M059J (cell line): Measurements from ENCODE around the gene MYO7B. TPM values are rescaled to one million over a fixed set of nuclear protein-coding genes. Genes with fewer than 3 reads are reported as not detected.

ENCODE experiments used
- DNase-seq: peaks from one replicate; pipeline ENCODE4 v3.0.0-alpha.2; 2012; ENCODE audit warnings: low read depth
- total RNA-seq: library from RNA; depleted of rRNA; stranded (reverse); fragments of >200 nt; shearing (Covaris generic); gene quantifications from 2 replicates; pipeline ENCODE4 v1.2.3, GENCODE V29; 2014

MYO7B gene
- total RNA-seq, 1 experiment from 2014 or later = 10.9 TPM

DNA sequence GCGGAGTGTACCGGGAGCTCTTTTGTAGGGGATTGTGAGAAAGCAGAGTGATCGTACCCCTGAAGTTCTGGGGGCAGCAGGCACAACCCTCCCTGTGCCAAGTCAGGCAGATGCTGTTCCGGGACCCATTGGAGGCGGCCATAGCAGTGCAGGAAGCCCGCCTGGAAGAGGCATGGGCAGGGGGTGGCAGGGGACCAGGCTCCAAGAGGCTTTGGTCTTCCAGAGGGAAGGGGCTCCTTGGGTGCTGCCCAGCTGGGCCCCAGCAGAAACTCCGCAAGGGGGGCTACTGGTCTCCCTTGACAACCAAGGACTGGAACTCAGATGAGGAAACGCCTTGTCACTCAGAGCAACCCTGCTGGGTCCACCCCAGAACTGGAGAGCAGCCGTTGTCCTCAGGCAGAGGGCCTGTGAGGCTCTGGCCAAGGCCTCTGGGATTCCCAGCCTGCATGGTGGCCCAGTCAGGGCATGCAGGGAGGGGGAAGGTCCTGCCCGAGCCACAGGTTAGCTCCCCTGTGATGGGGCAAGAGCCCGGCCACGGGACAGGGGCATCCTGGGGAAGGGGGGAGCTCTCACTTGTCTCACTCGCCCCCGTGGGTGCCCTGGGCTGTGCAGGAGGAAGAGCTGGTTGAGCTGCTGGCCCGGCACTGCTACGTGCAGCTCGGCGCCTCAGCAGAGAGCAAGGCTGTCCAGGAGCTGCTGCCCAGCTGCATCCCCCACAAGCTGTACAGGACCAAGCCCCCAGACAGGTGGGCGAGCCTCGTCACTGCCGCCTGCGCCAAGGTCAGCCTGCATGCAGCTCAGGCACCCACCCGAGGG is 89.5 kb downstream of the MYO7B start:
- no peak for DNase-seq

DNA sequence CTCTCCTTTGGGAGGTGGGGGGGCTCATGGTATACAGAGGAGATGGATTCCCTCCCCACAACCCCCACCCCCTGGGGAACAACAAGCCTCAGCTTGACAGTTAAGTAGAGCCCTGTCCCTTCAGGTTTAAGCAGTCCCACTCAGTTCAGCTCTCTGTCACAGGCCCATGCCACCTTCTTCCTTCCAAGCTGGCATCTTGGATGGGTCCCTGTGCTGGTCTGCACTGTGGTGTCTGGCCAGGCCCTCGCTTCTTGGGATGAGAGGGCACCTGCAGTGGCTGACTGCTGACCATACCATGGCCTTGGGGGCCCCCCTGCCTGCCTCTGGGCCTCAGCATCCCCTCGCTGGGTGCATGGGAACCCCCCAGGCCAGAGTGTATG is 90.1 kb downstream of the MYO7B start:
- no peak for DNase-seq

- no peak for DNase-seq
These were observed 90.7 kb downstream of the MYO7B start for GRCh38 chr2:127626175-127626574.

- DNase-seq = no peak
These were observed 91.6 kb downstream of the MYO7B start for GRCh38 chr2:127626917-127627739.

DNA sequence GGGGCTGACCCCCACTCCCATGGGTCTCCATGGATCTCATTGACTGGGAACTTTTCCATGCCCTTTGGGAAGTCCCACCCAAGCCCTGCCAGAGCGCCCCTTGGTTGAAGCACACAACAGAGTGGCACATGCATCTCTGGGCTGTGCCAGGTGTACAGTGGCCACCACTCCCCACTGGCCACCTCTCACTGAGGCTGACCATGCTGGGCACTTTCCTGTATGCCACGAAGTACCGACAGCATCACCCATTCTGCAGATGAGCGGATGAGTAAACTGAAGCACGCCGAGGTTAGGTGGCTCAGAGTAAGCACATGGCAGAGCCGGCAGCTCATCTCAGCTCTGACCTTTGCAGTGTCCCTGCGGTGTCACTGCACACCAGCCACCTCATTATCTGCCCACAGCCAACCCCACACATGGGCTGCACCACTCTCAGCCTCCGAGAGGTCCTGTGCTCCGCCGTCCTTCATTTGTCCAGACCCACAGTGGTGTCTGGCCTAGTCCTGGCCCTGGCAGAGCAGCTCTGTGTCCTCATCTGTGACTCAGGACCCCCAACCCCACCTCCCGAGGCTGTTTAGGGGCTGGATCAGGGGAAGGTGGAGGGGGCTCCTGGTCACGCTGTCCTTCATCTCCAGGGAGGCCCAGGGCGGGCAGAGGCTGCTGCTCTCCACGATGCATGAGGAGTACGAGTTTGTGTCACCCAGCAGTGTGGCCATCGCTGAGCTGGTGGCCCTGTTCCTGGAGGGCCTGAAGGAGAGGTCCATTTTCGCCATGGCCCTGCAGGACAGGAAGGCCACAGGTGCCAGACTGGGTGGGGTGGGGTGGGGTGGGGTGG is 92.5 kb downstream of the MYO7B start:
- no peak for DNase-seq

DNA sequence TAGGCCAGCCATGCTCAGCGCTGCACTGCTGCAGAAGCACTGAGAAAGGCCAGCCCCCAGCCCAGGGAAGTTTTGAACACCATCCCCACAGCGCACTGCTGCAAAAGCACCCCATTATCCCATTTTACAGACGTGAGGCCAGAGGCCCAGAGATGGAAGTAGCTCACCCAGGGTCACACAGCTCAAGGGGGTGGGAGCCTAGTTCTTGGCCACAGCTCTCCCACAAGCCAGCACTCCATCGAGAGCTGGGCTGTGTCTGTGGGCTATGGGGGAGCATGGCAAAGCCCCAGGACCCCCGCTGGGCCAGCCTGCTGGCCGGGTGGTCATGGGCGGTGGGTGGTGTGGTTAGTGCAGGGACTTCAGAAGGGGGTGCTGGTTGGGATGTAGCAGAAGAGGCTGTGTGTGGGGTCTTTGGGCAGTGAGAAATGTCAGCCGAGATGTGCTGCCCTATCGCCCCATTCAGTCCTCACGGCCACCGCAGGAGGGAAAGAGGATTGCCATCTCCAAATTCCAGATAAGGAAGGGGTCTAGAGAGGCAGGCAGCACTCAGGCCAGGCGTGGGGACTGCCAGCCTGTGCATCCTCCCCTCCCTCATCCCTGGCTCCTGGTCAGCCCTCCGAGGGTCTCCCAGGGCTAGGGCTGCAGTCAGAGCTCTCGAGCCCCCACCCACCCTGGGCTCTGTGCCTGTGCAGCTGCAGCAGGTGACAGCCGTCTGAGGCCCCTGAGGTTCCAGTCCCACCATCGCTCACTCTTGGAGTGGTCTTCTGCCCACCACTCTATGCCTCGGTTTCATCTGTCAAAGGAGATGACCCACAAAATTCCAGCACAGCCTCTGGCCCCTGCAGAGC is 93.5 kb downstream of the MYO7B start:
- DNase-seq = no peak

DNA sequence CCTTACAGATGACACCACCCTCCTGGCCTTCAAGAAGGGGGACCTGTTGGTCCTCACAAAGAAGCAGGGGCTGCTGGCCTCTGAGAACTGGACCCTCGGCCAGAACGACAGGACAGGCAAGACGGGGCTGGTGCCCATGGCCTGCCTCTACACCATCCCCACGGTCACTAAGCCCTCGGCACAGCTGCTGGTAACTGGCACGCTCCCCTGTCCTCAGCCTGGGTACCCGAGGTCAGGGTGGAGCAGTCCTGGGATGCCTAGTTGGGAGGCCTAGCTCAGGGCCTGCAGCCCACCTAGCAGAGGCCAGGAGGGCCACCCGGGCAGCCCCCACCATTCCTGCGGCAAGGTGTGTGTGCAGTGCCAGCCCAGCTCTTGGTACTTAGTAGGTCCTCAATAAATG is 94.2 kb downstream of the MYO7B start:
- DNase-seq = no peak

DNA sequence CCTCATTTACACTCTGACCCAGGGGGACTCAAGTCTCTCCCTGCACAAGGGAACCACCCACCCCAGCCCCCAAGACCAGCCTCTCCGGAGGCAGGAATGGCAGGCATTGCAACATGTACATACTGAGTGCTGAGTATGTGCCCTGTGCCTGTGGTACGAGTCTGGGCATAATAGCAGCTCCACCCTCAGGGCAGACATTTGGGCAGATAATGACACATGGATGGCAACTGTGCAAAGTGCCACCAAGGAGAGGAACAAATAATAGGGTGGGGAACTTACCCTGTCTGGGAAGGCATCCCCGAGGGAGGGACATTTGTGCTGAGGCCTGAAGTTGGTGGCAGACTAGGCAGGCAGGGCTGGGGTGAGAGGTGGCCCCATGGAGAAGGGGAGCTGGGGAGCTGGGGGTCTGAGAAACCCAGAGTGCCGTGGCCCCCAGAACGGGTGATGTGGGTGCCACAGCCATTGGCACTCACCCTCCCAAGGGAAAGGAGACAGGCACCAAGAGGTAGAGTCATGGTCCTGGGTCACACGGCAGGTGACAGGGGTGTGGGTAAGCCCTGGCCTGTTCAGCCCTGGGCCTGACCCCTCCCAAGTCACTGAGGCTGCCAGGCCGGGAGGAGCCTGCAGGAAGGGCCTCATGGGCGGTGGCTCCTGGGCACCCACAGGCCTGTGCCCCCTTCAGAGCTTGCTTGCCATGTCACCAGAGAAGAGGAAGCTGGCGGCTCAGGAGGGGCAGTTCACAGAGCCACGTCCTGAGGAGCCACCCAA is 94.8 kb downstream of the MYO7B start:
- DNase-seq = no peak

GRCh38 chr2:127630864-127631540 is 95.5 kb downstream of the MYO7B start:
- no peak for DNase-seq

DNA sequence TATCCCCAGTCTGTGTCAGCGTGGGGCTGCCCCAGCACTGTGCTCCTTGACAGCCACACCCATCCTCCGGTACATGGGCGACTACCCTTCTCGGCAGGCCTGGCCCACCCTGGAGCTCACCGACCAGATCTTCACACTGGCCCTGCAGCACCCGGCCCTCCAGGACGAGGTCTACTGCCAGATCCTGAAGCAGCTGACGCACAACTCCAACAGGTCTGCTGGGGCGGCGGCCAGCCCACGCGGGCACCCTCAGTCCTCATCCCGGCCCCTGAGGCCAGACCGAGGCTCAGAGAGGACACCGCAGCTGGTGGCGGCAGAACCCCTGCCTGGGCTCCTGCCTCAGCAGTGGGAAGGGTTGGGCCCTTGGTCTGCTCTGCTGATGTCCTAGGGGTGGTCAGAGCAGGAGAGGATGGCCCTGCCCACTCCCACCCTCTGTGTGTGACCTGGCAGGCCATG is 96.1 kb downstream of the MYO7B start:
- no peak for DNase-seq

DNA sequence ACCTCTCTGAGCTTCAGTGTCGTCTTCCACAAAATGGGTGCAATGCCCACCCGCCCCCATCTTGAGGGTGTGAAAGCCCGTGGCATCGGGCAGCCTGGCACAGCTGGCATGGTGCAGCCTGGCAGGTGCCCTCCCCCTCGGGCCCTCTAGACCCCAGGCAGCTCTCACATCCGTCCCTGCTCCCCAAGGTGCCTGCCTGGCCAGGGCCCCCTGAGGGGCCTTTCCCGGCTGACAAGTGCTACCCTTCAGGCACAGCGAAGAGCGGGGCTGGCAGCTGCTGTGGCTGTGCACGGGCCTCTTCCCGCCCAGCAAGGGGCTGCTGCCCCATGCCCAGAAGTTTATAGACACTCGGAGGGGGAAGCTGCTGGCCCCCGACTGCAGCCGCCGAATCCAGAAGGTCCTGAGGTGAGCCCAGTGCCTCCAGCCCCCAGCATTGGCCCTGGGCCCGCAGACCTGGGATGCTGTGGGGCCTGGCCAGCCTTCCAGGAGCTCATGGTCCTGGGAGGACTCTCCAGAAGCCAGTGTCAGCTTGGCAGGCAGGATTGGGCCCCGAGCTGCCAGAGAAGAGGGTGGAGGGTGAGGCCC is 96.6 kb downstream of the MYO7B start:
- no peak for DNase-seq

GRCh38 chr2:127632592-127633489 is 97.4 kb downstream of the MYO7B start:
- DNase-seq = no peak

DNA sequence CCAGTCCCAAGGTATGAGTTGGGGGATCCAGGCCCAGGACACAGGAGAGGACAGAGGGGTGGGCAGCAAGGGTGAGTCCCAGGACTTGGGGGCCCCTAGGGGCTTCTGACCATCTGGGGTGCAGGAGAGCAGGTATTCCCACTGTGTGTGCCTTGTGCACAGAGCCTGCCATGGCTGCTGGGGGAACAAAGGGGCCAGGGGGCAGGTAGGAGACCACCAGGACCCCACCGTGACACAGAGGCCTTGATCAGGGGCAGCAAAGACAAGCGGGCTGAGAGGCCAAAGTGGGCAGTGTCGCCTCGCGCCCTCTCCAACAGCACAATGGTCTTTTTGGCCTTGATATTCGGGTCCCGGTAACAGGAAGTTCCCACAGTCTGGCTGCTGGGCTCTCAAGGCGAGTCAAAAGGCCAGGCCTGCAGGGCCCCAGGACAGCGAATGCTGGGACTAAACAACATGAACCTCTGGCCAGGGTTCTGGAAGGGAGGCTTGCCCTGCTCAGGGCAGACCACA is 98.1 kb downstream of the MYO7B start:
- no peak for DNase-seq

DNA sequence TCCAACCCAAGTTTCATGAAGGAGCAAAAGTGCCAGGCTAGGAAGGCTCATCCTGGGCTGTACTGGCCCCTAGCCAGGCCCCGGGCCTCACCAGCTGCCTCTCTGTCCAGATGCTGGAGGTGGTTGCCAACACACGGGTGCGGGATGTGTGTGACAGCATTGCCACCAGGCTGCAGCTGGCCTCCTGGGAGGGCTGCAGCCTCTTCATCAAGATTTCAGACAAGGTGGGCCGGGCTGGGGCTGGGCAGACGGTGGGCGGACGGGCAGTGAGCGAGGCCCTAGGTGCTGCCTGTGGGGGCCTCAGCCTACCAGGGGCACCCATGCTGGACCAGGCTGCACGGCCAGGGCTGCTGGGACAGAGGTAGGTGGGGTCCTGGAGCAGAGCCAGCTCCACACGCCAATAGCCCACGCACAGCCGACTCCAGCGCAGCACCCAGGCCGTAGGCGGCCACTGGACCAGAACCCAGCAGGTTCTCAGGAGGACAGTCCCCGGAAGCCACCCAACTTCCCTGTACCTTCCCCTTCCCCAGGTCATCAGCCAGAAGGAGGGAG is 98.7 kb downstream of the MYO7B start:
- no peak for DNase-seq

GRCh38 chr2:127634626-127635379 is 99.3 kb downstream of the MYO7B start:
- no peak for DNase-seq

DNA sequence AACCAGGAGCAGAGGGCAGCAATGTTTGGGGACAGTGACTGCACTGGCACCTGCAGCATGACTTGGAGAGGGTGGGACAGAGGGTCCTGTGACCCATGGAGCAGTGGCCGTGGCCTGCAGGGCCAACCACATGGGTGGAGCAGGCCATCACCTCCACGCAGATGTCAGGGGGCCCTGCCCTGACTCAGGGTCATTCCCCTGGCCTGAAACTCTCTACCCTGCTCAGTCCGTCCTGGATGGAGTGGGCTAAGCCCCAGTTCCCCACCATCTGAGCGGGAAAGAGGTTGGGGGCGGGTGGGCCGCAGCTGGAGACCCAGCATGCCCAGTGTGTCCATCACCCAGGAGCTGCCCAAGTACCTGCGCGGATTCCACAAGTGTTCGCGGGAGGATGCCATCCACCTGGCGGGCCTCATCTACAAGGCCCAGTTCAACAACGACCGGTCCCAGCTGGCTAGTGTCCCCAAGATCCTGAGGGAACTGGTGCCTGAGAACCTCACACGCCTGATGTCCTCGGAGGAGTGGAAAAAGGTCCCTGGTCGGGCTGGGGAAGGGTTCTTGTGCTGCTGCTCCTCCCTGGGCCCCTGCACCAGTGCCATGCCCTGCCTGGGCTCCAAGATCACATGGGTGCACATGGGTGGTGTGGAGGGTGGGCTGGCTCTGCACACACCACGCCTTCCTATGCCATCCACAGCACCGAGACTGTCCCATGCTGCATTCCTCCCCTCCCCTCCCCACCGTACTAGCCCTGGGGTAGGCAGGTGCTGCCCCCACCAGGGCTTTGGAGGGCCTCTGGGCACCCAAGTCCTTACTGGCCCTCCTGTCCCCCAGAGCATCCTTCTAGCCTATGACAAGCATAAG is 100.1 kb downstream of the MYO7B start:
- no peak for DNase-seq
